Activated T-cell treated with anti-CD3 and anti-CD28 coated beads for 4 hours (primary cell): ENCODE results near the gene ATP5F1D.

ENCODE experiments used
- DNase-seq: peaks from one replicate; pipeline ENCODE4 v3.0.0-alpha.2; 2020

The ATP5F1D gene

DNA sequence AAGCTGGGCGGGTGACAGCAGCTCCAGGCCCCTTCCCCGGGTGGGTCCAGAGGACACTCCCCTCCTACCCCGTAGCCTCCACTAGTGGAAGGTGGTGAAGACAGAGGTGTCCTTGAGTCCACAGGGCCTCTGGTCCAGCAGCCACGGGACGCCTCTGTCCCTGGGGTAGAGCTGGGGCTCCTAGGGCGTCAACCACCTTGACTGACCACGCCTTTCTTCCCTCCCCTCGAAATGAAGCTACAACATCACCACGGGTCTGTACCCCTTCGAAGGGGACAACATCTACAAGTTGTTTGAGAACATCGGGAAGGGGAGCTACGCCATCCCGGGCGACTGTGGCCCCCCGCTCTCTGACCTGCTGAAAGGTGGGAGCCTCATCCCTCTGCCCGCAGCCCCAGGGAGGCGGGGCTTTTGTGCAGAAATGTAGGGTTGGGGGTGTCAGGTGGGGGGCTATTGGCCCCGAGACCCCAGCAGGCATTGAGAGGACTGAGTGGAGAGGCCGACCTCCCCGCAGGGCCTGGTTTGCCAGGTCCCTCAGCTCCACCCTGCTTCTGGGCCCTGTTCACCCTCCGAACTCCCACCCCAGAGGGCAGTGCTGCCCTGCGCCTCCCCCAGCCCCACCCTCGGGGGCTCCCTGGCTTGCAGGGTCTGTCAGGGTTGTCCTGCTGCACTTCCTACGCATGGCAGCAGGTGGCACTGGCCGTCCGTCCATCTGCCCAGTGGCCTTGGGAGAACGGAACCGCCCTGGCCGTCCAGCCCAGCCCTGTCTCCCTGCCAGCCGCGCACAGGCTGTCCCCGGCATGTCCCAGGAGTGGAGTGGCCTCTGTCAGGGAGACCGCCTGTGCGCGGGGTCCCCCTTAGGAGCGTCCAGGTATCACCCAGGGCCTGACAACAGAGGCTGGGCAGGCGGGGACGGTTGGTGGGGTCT is 20.3 kb upstream of the ATP5F1D start:
- DNase-seq, result no peak

DNA sequence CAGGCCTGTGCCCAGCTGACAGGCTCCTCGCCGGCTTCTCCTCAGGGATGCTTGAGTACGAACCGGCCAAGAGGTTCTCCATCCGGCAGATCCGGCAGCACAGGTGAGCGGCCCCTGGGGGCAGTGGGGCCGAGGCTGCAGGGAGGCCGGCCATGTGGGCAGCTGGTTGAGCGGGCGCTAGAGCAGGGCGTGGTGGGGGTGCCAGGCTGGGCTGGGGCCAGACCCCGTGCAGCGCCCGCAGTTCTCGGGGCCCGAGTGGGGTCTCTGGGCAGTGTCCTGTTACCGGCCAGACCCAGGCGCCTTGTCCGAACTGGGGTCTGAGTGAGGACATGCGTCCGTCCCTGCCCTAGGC is 19.7 kb upstream of the ATP5F1D start:
- no peak for DNase-seq

DNA sequence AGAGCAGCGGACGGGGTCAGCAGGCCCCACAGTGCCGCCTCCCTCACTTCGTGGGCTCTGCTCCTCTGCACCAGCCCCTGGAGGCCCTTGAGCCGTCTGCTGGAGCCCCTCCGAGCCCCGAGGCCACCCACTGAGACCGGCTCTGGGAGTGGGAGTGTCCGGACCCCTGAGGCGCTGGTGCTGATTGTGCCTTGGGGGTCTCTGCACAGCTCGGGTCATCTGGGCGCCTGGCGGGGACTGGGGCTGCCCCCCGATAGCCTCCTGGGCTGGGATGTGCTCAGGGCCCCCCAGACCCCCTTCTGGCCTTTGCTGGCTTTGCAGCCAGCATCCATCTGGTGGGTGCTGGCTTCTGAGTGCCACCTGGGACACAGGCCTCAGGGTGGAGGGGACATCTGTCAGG is 19.2 kb upstream of the ATP5F1D start:
- no peak for DNase-seq

DNA sequence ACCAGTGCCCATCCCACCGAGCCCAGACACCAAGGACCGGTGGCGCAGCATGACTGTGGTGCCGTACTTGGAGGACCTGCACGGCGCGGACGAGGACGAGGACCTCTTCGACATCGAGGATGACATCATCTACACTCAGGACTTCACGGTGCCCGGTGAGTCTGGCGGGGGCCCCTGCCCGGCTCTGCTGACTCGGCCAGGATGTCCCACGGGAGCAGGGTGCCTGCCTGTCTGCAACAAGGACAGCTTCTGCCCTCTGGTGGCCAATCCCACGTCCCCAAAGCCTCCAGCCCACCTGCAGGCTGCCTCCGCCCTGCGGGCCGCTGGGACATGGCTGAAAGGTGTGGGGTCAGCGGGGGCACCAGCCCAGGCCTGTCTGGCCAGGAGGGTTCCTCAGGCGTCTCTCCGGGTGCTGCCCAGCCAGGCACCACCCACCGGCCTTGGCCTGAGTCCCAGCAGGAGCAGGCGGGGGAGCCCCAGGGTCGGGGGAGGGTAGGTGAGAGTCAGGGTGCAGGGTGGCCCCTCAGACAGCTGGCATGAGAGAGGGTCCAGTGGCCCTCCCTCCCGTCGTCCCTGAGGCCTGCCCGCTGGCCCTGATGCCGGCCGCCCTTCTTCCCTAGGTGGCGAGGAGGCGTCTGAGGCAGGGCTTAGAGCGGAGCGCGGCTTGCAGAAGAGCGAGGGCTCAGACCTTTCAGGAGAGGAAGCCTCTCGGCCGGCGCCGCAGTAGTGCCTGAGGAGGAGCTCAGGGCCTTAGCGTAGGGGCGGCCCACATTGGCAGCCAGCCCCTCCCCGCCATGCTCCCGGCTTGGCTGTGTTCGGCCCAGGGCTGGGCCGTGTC is 18.3 kb upstream of the ATP5F1D start:
- no peak for DNase-seq

DNA sequence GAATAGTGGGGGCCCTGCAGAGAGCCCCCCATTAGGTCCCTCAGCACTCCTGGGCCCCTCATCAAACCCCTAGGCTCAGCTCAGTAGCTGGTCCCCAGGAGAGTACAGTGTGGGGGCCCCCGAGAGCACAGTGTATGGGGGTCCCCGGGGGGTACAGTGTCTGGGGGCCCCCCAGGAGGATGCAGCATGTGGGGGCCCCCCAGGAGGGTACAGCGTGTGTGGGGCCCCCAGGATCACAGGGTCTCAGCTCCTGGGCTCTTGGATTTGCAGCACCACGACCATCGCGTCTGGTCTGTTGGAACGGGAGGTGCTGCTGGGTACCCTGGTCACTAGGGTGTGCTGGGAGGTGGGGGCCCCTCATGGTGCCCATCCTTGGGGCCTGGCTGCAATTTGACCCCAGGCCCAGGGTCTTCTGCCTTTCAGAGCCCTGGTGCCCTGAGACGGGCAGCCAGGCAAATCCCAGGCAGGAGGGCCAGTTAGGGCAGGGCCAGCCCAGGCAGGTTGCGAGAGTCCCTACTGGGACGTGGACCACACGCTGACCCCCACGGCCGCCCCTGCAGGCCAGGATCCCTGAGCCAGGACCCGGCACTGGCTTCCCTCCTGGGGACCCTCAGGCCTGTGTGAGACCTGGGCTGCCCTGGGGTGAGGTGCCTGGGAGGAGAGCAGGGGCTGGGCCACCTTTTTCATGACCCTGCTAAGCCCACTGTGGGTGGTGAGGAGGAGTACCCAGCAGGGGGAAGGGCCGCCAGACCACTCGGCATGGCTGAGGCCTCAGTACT is 17.3 kb upstream of the ATP5F1D start:
- no peak for DNase-seq

DNA sequence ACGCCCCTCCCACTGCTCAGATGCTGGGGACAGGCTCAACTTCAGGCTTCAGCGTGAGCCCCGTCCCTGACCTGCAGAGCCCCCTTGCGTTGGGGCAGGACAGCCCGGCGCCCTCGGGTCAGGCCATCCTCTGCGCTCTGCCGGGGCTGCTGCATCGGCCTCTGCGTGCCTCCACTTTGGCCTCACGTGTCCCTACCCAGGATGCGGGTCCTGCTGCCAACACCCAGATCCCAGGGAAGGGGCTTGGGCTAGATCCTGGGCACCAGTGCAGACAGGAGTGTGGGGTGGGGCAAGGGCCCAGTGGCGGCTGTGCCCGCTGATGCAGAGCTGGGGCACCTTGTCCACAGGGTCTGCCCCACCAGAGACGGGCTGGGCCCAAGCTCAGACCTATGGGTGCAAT is 16.7 kb upstream of the ATP5F1D start:
- DNase-seq, result no peak

DNA sequence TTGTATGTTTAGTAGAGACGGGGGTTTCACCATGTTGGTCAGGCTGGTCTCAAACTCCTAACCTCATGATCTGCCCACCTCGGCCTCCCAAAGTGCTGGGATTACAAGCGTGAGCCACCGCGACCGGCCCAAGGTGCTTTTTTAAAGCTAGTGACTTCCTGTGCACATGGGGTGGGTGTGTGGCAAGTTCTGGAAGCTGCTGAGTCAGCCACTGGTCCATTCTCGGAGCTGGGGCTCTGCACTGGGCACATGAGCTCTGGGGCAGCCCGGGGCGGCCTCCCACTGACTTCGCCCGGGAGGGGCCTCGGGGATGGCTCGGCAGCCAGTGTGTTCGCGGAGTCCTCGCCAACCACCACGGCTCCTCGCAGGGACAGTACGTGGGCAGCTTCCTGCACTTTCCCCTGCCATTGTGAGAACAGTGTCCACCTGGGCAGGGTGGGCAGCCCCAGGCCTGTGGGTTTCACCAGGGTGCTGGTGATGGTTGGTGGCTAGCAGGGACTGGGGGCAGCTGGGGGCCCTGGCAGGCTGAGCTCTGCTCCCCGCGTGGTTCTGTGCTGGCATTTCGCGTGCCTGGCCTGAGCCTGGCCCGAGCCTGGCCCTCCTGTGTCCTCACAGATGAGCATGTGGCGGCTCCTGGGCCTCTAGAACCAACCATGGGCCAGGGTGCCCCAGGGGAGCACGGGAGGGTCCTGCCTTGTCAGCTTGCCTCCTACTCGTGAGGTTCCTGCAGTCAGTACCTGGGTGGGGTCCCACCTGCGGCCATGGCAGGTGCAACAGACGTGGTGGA is 15.9 kb upstream of the ATP5F1D start:
- DNase-seq, result no peak

DNA sequence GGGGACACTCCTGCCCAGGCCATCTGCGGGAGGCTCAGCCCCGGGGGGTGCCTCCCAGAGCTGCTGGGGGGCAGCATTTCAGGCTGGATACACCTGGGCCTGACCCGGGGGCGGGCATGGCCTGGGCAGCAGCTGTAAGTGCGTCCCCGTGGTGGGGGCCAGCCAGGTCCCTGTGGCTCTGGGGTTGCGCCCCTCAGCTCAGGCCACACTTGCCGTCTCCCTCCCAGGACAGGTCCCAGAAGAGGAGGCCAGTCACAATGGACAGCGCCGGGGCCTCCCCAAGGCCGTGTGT is 15.4 kb upstream of the ATP5F1D start:
- no peak for DNase-seq

DNA sequence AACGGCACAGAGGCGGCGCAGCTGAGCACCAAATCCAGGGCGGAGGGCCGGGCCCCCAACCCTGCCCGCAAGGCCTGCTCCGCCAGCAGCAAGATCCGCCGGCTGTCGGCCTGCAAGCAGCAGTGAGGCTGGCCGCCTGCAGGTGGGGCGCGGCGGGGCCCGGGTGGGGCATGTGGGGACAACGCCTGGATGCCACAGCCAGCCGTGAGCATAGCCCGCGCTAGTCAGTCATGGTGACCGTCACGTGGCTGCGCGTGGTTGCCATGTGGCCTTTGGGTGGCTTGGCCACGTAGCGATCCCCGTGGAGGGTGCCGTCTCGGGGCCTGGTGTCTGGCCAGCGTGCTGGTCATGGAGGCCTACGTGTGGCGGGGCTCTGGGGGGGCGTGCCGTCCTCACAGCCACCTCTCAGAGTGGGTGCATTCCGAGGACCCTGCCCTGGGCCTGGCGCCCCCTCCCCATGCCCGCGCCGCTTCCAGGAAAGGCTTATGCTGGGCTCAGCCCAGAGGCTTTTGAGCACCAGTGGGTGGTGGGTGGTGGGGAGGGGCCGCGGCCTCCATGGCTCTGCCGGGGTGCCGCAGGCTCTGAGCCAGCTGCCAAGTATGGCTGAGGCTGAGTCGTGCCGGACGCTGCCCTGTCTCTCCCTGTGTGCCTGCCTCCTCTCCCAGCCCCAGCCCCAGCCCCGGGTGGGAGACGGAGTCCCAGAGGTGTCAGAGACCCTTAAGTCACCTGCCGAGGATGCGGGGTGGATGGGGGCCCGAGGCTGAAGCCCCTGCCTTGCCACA is 14.8 kb upstream of the ATP5F1D start:
- no peak for DNase-seq

DNA sequence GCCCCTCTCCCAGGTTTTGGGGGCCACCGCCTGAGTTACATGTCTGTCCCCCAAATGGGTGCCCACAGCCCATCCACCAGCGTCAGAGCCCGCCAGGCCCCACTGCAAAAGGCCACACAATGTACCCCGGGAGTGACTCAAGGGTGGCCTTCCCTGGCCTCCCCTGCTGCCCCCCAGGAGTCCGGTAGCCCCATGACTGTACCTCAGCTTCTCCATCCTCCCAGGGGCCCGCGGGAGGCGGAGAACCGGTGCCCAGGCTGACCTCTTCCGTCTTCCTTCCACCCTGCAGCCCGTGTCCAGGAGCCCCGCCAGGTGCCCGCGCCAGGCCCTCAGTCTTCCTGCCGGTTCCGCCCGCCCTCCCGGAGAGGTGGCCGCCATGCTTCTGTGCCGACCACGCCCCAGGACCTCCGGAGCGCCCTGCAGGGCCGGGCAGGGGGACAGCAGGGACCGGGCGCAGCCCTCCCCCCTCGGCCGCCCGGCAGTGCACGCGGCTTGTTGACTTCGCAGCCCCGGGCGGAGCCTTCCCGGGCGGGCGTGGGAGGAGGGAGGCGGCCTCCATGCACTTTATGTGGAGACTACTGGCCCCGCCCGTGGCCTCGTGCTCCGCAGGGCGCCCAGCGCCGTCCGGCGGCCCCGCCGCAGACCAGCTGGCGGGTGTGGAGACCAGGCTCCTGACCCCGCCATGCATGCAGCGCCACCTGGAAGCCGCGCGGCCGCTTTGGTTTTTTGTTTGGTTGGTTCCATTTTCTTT is 14.1 kb upstream of the ATP5F1D start:
- no peak for DNase-seq

DNA sequence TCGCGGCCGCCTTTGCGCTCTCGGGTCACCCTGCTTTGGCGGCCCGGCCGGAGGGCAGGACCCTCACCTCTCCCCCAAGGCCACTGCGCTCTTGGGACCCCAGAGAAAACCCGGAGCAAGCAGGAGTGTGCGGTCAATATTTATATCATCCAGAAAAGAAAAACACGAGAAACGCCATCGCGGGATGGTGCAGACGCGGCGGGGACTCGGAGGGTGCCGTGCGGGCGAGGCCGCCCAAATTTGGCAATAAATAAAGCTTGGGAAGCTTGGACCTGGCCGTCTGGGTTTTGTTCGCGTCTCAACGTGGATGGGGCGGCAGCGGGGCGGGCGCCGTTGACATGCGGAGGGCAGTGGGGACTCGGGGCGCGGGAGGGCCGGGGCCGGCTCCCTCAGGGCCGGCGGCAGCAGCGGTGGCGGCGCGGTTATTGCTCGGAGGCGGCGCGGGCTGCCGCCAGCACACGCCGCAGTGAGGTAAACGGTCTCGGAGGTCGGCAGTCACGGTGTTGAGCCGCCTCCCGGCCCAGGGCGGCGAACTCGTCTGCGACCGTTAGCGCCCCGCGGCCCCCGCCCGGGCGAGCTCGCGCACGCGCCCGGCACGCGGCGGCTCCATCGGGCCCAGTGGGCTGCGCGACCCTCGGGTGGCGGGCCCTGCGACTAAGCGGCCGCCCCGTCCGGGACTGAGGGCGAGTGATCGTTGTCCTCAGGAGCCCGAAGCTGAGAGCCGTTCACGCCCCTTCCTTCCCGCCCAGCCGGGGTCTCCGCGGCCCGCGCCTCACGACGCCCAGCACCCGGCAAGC is 13.2 kb upstream of the ATP5F1D start:
- no peak for DNase-seq

DNA sequence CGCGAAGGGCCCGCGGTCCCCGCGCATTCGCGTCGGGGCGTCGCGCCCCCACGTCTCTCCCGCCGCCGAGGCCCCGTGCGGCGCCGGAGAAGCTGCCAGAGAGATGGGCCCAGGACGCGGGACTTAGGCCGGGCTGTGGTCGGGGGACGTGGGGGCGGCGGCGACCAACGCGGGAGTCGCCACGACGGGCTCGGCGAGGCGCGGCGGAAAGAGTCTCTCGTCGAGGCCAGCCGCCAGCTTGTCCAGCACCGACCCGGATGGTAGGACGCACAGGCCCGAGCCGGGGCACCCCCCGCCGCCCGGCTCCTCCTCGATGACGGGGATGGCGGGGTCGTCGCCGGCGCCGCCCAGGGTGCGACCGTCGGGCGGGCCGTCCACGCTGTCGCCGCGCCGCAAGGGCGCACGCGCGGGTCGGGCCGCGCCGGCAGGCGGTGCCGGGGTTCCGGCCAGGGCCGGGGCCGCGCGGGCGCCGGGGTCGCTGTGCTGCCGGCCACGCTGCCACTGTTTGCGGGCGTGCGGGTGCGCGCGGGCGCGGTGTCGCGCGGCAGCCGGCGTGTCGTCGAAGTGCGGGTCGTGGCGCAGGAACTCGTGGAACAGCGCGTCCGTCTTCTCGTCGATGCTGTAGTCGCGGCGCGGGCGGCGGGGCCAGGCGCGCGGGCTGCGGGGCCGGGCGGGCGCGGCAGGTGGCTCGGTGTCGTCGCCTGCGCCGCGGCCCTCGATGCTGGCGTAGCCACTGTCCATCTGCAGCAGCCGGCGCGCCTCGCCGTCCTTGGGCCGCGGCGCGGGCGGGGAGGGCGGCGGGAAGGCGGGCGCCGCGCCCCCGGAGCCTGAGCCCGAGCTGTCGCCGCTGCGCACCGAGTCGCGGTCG is 12.3 kb upstream of the ATP5F1D start:
- no peak for DNase-seq

DNA sequence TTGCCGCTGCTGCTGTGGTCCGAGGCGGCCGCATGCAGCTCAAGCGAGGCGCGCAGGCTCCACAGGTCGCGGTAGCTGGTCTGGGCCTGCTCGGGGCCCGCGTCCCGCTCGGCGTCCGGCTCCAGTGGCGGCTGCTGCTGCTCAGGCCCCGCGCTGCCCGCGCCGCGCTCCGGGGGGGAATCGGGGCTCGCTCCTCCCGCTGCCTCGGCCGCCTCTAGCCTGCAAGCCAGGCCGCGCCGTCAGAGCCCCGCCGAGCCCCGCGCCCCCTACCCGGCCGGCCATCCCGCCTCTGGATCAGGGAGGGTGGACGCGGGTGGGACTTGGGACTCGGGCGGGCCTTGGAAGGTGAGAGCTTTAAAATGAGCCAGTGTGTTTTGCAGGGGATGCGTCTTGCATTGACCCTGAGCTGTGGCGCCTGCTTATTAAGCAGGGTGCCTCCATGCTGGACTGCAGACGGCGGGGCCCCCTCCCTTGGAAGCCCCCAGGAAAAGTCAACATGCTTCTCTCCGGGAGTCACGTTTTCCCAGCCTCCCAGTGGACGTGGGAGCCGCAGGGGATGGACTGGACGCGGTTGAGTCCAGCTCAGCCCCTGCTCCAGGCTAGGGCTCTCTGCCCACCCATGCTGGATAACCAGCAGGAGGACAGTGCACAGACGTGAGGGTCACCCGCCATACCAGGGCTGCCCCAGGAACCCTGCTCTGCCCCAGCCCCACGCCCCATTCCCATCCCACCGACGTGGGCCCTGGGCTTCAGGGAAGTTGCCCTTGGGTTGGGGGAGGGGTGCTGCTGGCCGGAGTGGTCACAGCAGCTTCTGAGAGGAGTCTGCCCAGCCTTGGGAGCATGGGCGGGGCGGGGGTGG is 11.4 kb upstream of the ATP5F1D start:
- no peak for DNase-seq

DNA sequence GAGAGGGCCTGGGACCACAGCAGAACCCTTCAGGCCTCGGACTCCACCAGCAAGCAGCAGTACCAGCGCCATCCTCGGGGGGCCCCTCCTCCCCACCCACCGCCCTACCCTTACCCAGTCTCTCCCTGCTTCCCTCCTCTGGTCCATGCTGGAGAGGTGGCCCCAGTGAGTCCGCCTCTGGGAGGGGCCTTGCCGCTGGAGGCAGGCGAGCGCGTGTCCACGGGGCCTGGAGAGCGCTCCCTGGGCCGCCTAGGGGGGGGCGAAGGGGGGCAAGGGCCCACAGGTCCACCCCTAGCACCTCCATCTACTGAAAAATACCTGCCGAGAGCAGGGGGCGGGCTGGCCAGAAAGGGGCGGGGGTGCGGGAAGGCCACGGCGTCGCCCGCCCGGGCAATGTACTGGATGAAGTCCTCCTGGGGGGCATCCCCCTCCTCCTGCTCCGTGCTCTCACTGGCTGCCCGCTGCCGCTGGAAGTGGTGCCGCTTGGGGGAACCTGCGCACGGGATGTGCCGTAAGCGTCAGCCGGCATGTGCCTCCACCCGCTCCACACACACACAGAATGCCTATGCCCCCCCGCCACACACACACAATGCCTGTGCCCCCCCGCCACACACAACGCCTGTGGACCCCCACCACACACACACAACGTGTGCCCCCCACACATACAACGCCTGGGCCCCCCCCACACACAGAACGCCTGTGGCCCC is 10.6 kb upstream of the ATP5F1D start:
- DNase-seq, result no peak

DNA sequence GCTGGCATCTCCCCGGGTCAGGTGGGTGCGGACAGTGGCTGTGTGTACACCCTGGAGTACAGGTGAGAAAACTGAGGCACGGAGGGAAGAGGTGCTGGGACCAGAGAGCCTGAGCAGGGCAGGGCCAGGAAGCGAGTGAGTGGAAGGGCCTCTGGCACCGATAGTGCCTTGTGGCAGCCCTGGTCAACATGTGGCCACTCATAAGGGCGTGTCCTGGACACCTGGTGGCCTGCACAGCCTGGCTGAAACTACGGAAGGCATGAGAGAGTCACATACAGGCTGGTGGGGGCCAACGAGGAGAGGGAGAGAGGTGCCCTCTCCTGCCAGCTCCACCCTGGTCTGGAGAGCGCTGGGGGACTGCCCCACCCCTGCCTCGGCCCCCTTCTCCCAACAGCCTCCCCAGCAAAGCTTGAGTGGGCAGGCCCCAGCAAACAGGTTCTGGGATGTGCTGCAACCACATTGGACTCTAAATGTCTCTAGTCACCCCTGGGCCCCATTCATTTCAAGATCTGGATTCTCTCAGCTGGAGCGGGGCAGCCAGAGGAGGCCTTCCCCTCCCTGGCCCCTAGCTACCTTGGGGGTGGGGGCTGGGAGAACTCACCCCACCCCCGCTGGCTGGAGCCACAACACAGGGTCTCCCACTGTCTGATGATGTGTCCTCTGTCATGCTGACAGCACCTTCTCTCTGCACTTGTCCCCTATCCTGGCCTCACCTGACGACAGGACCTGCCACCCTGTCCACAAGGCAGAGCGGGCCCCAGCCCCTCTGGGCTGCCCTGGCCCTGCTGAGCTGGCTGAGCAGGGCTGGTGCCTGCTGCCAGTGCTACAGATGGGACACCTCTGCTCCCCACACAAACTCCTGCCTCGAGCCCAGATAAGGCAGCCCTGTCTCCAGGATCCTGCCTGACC is 9.6 kb upstream of the ATP5F1D start:
- no peak for DNase-seq

DNA sequence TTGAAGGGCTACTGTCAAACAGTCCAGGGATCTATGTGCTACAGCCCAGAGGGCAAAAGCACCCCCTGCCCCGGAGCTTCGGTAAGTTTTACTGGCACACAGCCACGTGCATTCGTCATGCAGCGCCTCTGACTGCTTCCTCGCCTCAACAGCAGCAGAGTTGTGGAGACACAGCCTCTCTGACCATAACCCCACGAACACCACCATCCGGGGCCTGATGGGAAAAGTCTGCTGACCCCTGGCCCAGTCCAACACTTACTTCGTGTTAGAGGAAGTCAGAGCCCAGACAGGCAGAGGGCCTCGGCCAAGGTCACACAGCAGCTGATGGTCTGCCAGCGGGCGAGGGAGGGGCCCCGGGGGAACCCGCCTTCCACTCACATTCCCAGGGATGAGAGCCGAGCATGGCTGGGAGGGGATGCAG is 8.9 kb upstream of the ATP5F1D start:
- no peak for DNase-seq
